Measurements from ENCODE around the gene CTBP2. TPM values are rescaled to one million over a fixed set of nuclear protein-coding genes. Genes with fewer than 3 reads are reported as not detected.

CTBP2 gene
- total RNA-seq, 2 donors from 2014 or later, result 106 to 172 TPM

GRCh38 chr10:124997771-124998623, 162.4 kb downstream of the CTBP2 start:
- no peak overlapping the region for H3K27ac ChIP-seq
- no peak overlapping the region for H3K4me3 ChIP-seq
- H3K9me3 ChIP-seq, result no peaks in the 10 kb centered on the region
- H3K4me1 ChIP-seq, result no peaks in the 10 kb centered on the region
- TF ChIP-seq CTCF (IDR thresholded peaks at IDR 0.05), result no peak
- no peak overlapping the region for H3K9ac ChIP-seq (ENCODE audit: low read depth in 2 of 2, low read length in 2 of 2)
- intact Hi-C loops (cut with DNase I), result no loop called here
- H3K27me3 ChIP-seq, result no peaks in the 10 kb centered on the region
- H3K36me3 ChIP-seq, result peaks cover 13% of the 10 kb centered on the region
- peak; percentile 16 for DNase-seq

DNA sequence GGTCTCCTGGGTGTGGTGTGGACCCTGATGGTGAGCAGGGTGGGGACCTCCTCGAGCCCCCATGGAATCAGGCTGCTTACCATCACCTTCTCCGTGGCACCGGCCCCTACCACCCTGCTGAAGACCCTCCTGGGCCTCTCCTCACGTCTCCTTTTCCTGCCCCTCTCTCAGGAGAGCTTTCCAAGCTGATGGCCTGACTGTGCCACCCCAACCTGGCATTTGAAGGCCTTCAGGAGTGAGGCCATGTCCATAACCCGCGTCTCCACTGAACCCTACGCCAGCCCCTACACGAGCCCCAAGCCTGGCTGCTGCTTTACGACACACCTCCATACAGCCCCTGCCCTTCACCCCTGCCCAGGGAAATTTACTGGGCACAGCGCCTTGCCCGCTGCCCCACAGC, 163.1 kb downstream of the CTBP2 start:
- Histone ChIP-seq H3K4me3 (no peak overlapping the region), H3K36me3 (peaks cover 13% of the 10 kb centered on the region), H3K27me3 (no peaks in the 10 kb centered on the region), H3K9ac (ENCODE audit: low read depth in 2 of 2, low read length in 2 of 2) (no peak overlapping the region), H3K9me3 (no peaks in the 10 kb centered on the region), H3K4me1 (no peaks in the 10 kb centered on the region), H3K27ac (no peak overlapping the region)
- TF ChIP-seq CTCF (IDR thresholded peaks at IDR 0.05), result no peak
- intact Hi-C loops (cut with DNase I), result no loop called here
- DNase-seq, result no peak

GRCh38 chr10:124996854-124997215, 163.5 kb downstream of the CTBP2 start:
- Histone ChIP-seq H3K36me3 (peaks cover 11% of the 10 kb centered on the region), H3K27ac (no peak overlapping the region), H3K4me1 (no peaks in the 10 kb centered on the region), H3K9me3 (no peaks in the 10 kb centered on the region), H3K9ac (ENCODE audit: low read depth in 2 of 2, low read length in 2 of 2) (no peak overlapping the region), H3K4me3 (no peak overlapping the region), H3K27me3 (no peaks in the 10 kb centered on the region)
- intact Hi-C loops (cut with DNase I), result no loop called here
- DNase-seq, result no peak
- TF ChIP-seq CTCF (IDR thresholded peaks at IDR 0.05), result no peak

DNA sequence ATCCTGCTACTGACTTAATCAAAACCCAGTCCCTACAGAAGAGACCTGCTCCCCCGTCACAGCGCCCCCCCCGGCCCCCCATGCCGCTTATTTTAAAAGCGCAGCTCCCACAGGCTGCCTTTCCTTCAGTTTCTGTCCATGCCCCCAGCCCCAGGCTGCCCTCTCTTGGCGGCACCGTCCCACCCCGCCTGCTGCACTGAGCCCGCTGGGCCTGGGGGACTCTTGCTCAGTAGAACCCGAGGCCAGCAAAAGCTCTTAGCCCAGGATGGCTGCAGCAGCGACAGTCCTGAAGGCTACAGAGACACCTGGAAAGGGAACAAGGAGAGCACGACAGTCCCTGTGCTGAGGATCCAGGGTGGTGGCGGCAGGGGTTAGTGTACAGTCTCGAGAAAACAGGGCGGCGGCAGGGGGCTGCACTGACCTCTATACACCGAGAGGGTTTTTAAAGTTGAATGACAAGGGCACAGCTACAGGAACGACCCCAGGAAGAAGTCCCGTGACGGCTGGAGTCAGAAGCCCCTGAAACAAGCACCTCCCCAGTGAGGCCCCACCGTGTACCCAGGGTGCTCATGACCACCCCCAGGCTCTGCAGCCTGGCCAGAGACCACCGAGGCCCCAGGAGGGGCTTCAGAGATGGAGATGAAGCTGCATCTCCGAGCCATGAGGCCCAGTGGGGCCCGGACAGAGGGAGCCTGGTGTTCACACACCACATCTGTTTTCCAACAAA, 164.1 kb downstream of the CTBP2 start:
- no peaks in the 10 kb centered on the region for H3K27me3 ChIP-seq
- H3K36me3 ChIP-seq, result peaks cover 8% of the 10 kb centered on the region
- H3K9ac ChIP-seq (ENCODE audit: low read depth in 2 of 2, low read length in 2 of 2), result no peak overlapping the region
- H3K4me3 ChIP-seq, result no peak overlapping the region
- no peak for TF ChIP-seq CTCF (IDR thresholded peaks at IDR 0.05)
- H3K9me3 ChIP-seq, result no peaks in the 10 kb centered on the region
- H3K27ac ChIP-seq, result no peak overlapping the region
- intact Hi-C loops (cut with DNase I), result no loop called here
- no peaks in the 10 kb centered on the region for H3K4me1 ChIP-seq
- no peak for DNase-seq

DNA sequence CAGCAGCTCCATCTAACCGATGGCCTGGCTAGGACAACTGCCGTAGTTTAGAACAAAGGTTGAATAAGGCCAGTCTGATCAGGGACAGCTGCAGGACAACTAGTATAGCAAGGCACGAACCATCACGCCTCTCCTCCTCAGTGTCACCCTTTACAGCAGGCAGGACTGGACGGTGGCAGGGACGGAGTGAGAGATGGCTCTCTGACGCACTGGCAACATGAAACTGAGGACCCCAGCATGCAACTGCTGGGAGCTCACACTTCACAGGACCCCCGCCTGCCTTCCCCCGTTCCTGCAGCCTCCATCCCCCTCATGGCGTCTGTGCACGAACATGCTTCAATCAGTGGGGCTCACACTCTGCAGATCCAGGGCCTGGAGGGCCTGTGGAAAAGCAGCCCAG, 164.8 kb downstream of the CTBP2 start:
- Histone ChIP-seq H3K36me3 (peaks cover 8% of the 10 kb centered on the region), H3K4me1 (no peaks in the 10 kb centered on the region), H3K4me3 (no peak overlapping the region), H3K9ac (ENCODE audit: low read depth in 2 of 2, low read length in 2 of 2) (no peak overlapping the region), H3K27ac (no peak overlapping the region), H3K27me3 (no peaks in the 10 kb centered on the region), H3K9me3 (no peaks in the 10 kb centered on the region)
- intact Hi-C loops (cut with DNase I), result no loop called here
- TF ChIP-seq CTCF (IDR thresholded peaks at IDR 0.05), result no peak
- DNase-seq, result no peak
